ENCODE data around the gene ZFR2.

ZFR2 gene

DNA sequence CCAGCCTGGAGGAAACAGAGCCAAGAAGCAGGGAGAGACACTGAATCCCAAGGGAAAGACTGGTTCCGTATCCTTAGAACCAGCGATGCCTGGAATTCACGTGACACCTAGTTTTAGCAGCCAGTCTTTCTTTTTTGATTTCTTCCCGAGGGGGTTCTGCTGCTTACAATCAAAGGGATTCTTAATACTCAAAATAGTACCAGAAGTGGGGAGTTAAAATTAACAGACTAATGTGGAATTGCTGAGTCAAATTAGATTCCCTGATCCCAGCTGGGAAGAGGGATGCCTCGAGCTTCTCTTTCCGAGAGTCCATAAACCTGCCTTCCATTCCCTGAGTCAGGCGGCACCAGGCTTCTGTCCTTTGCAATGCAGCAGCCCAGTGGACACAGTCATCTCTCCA, 77.9 kb downstream of the ZFR2 start:
- TF ChIP-seq SIN3A (IDR thresholded peaks at IDR 0.05; ENCODE audit: borderline replicate concordance, insufficient read depth, low read length) (no peak), FOXP2 (optimal IDR thresholded peaks at IDR 0.05; ENCODE audit: borderline replicate concordance, extremely low read depth, extremely low read length, insufficient read depth) (no peak), POLR2AphosphoS5 (IDR thresholded peaks at IDR 0.05; ENCODE audit: low read depth, low read length) (no peak), TAF1 (IDR thresholded peaks at IDR 0.05; ENCODE audit: borderline replicate concordance, insufficient read depth, low read length) (no peak)
- TF ChIP-seq, protein P1, sequence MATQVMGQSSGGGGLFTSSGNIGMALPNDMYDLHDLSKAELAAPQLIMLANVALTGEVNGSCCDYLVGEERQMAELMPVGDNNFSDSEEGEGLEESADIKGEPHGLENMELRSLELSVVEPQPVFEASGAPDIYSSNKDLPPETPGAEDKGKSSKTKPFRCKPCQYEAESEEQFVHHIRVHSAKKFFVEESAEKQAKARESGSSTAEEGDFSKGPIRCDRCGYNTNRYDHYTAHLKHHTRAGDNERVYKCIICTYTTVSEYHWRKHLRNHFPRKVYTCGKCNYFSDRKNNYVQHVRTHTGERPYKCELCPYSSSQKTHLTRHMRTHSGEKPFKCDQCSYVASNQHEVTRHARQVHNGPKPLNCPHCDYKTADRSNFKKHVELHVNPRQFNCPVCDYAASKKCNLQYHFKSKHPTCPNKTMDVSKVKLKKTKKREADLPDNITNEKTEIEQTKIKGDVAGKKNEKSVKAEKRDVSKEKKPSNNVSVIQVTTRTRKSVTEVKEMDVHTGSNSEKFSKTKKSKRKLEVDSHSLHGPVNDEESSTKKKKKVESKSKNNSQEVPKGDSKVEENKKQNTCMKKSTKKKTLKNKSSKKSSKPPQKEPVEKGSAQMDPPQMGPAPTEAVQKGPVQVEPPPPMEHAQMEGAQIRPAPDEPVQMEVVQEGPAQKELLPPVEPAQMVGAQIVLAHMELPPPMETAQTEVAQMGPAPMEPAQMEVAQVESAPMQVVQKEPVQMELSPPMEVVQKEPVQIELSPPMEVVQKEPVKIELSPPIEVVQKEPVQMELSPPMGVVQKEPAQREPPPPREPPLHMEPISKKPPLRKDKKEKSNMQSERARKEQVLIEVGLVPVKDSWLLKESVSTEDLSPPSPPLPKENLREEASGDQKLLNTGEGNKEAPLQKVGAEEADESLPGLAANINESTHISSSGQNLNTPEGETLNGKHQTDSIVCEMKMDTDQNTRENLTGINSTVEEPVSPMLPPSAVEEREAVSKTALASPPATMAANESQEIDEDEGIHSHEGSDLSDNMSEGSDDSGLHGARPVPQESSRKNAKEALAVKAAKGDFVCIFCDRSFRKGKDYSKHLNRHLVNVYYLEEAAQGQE (IDR thresholded peaks at IDR 0.05; ENCODE audit: insufficient read depth in 1 of 2, low read depth in 2 of 2, low read length in 2 of 2): no peak

DNA sequence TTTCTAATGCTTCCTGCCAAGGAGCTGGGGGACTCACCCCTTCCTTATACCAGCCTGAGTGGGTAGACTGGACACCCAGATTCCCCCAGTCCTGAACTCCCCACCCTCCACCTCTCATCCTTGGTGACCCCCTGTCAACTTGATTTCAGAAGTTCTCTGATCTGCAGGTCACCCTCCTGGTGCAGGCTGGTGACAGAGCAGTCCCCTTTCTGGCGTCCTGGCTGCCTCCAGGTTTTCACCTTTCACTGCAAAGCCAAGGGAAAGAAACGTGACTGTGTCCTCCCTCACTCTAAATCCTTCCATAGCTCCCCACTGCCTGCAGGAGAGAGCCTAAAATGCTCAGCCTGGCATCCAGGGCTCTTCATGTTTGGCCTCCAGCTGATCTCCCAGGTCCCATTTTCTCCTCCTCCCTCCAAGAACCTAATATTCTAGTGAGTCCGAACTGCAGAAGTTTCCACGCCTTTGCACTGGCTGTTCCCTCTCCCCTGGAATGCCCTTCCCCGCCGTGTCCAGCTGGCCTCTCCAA, 78.6 kb downstream of the ZFR2 start:
- TF ChIP-seq SIN3A (IDR thresholded peaks at IDR 0.05; ENCODE audit: borderline replicate concordance, insufficient read depth, low read length) (no peak), FOXP2 (optimal IDR thresholded peaks at IDR 0.05; ENCODE audit: borderline replicate concordance, extremely low read depth, extremely low read length, insufficient read depth) (no peak)

DNA sequence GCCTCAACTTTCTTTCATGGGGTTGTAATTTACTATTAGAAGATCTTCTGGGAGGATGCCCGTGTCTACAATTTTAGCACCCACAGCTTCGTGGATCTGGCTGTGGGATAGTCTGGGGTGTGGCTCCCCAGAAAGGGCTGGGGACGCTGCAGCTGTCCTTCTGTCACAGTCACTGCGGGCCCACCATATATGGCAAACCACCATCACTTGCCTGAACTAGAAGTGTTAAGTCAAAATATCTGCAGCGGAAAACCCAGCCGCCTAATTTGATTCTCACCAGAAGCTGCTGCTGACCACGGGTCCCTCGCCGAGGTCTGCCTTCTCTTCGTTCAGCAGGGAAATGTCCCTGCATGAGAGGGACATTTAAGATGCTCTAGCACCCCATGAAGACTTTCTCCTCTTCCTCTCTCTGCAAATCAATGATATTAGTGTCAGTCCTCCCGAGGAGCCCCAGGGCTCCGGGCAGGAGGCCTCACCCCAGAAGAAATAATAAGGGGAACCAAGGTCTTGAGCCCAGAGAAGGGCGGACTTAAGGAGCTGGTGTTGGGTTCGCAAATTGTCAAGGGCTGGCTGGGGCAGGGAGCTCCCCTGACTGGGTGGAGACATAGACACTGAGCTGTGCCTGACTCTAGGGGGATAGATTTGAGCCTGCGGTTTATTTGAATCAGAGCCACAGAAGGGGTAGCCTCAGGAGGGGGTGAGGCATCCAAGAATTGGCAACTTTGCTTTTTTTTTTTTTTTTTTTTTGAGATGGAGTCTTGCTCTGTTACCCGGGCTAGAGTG, 79.7 kb downstream of the ZFR2 start:
- TF ChIP-seq TAF1 (IDR thresholded peaks at IDR 0.05; ENCODE audit: borderline replicate concordance, insufficient read depth, low read length): no peak
- TF ChIP-seq POLR2AphosphoS5 (IDR thresholded peaks at IDR 0.05; ENCODE audit: low read depth, low read length): no peak
- TF ChIP-seq, protein P1 (IDR thresholded peaks at IDR 0.05; ENCODE audit: insufficient read depth in 1 of 2, low read depth in 2 of 2, low read length in 2 of 2): no peak
- no peak for TF ChIP-seq SIN3A (IDR thresholded peaks at IDR 0.05; ENCODE audit: borderline replicate concordance, insufficient read depth, low read length)
- no peak for TF ChIP-seq FOXP2 (optimal IDR thresholded peaks at IDR 0.05; ENCODE audit: borderline replicate concordance, extremely low read depth, extremely low read length, insufficient read depth)

DNA sequence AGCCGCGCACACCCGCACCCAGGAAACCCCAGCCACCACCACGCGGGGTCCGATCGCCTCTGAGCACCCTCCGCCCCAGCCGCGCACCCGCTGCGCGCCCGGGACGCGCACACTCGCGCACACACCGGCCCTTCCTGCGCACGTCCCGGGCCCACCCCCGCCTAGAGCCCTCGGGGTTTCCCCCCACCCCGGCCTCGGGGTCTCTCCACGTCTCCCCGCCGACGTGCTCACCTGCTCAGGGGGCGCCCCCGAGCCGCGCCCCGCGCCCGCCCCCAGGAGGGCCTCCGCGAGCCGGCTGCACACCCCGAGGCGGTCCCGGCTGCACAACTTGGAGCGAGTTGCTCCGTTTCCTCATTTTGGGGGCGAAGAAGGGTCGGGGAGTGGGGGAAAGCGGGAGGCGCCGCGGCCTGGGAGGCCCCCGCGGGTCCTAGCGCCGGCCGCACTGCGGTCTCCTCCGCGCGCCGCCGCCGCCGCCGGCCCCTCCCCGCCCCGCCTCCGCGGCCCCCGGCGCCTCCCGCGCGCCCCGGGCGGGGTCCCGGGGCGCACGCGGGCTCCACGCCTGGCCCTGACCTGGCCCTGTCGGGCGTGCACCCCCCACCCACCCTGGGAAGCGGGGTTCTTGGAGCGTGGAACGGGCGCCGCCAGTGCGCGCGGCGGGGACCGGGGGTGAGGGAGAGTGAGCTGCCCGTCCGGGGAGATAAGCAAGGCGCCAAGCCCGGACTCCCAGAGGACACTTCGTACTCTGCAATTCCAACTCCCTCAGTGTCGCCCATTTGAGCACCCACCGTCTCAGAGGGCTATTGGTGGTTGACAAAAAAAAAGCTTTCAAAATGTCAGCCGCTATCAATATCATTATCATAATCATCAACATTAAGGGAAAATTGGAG, 82.7 kb downstream of the ZFR2 start, which contains the start of gene MATK:
MATK (minus strand) TSS at position 444 of the 887 bp plus-strand sequence. CDS start 1,246 bp downstream, outside the sequence.
- TF ChIP-seq, protein P1 (IDR thresholded peaks at IDR 0.05; ENCODE audit: insufficient read depth in 1 of 2, low read depth in 2 of 2, low read length in 2 of 2): no peak
- no peak for TF ChIP-seq POLR2AphosphoS5 (IDR thresholded peaks at IDR 0.05; ENCODE audit: low read depth, low read length)
- no peak for TF ChIP-seq SIN3A (IDR thresholded peaks at IDR 0.05; ENCODE audit: borderline replicate concordance, insufficient read depth, low read length)
- TF ChIP-seq FOXP2 (optimal IDR thresholded peaks at IDR 0.05; ENCODE audit: borderline replicate concordance, extremely low read depth, extremely low read length, insufficient read depth): no peak

DNA sequence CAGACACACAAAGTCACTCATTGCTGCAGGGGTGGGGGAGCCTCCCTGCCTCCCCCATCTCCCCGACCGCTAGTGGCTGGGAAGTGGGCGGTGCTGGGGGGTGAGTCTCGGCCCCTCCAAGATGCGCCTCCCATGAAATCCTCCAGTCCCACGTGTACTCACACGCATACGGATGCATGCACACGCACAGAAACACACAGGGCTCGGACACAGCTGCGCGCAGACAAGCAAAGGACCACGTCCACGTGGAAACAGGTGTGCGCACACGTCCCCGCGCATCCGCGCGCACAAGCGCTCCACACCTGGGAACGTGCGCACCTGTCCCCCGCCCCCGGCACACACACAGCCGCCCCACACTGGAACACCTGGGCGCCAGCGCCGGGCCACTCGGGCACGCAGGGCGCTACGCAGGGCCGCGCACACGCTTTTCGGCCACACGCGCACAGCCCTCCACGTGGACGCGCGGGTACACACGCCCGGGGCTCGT, 83.3 kb downstream of the ZFR2 start:
- TF ChIP-seq SIN3A (IDR thresholded peaks at IDR 0.05; ENCODE audit: borderline replicate concordance, insufficient read depth, low read length) (no peak), FOXP2 (optimal IDR thresholded peaks at IDR 0.05; ENCODE audit: borderline replicate concordance, extremely low read depth, extremely low read length, insufficient read depth) (no peak), TAF1 (IDR thresholded peaks at IDR 0.05; ENCODE audit: borderline replicate concordance, insufficient read depth, low read length) (no peak), POLR2AphosphoS5 (IDR thresholded peaks at IDR 0.05; ENCODE audit: low read depth, low read length) (no peak)
- TF ChIP-seq, protein P1 (IDR thresholded peaks at IDR 0.05; ENCODE audit: insufficient read depth in 1 of 2, low read depth in 2 of 2, low read length in 2 of 2): no peak
